Rectal smooth muscle tissue (tissue), 1 donor: ENCODE measurements around the gene TBCD.

Experiments used
- H3K27ac ChIP-seq: one replicate; pipeline ENCODE4 v1.7.0; 2013; ENCODE audit warnings: low read depth, low read length, inconsistent platforms
- H3K27me3 ChIP-seq: one replicate; pipeline ENCODE4 v1.7.0; 2013; ENCODE audit warnings: low read length; ENCODE audit not compliant: control insufficient read depth, insufficient read depth
- H3K36me3 ChIP-seq: one replicate; pipeline ENCODE4 v1.7.0; 2013; ENCODE audit warnings: low read length; ENCODE audit not compliant: control insufficient read depth, insufficient read depth
- H3K4me1 ChIP-seq: one replicate; pipeline ENCODE4 v1.7.0; 2013; ENCODE audit warnings: low read length; ENCODE audit not compliant: control insufficient read depth, insufficient read depth
- H3K4me3 ChIP-seq: one replicate; pipeline ENCODE4 v1.7.0; 2013; ENCODE audit warnings: low read length
- H3K9ac ChIP-seq: one replicate; pipeline ENCODE4 v1.7.0; 2013; ENCODE audit warnings: low read length

TBCD gene

GRCh38 chr17:82893779-82894178, 141.9 kb downstream of the TBCD start:
- Histone ChIP-seq H3K27me3 (no peaks in the 10 kb centered on the region), H3K4me1 (no peaks in the 10 kb centered on the region), H3K4me3 (no peak overlapping the region), H3K36me3 (no peaks in the 10 kb centered on the region), H3K27ac (no peak overlapping the region), H3K9ac (no peak overlapping the region)

DNA sequence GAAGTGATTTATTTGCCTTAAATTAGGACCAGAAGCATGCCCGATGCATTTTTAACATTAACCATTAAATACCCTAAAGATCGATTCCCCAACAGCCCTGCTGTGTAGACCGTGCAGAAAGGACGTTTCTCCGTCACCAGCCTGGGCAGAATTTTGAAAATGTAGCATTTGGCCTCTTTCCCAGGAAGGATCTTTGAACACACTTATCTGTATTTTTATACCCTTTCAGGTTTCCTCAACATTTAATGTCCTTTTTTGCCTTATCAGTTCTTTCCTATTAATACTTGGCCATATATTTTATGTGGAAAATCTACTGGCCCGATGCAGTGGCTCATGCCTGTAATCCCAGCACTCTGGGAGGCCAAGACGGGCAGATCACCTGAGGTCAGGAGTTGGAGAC, 142.5 kb downstream of the TBCD start:
- Histone ChIP-seq H3K27ac (no peak overlapping the region), H3K4me1 (no peaks in the 10 kb centered on the region), H3K27me3 (no peaks in the 10 kb centered on the region), H3K4me3 (peak overlapping the region; percentile 6), H3K9ac (no peak overlapping the region), H3K36me3 (peaks cover 4% of the 10 kb centered on the region)

- H3K27me3 ChIP-seq = no peaks in the 10 kb centered on the region
- no peak overlapping the region for H3K4me3 ChIP-seq
- no peaks in the 10 kb centered on the region for H3K4me1 ChIP-seq
- H3K36me3 ChIP-seq = peaks cover 4% of the 10 kb centered on the region
- no peak overlapping the region for H3K9ac ChIP-seq
- no peak overlapping the region for H3K27ac ChIP-seq
Observed at GRCh38 chr17:82895087-82895486, 143.2 kb downstream of the TBCD start.

GRCh38 chr17:82896071-82897000, 144.5 kb downstream of the TBCD start:
- Histone ChIP-seq H3K9ac (no peak overlapping the region), H3K27me3 (no peaks in the 10 kb centered on the region), H3K36me3 (peaks cover 4% of the 10 kb centered on the region), H3K27ac (no peak overlapping the region), H3K4me1 (no peaks in the 10 kb centered on the region), H3K4me3 (no peak overlapping the region)

DNA sequence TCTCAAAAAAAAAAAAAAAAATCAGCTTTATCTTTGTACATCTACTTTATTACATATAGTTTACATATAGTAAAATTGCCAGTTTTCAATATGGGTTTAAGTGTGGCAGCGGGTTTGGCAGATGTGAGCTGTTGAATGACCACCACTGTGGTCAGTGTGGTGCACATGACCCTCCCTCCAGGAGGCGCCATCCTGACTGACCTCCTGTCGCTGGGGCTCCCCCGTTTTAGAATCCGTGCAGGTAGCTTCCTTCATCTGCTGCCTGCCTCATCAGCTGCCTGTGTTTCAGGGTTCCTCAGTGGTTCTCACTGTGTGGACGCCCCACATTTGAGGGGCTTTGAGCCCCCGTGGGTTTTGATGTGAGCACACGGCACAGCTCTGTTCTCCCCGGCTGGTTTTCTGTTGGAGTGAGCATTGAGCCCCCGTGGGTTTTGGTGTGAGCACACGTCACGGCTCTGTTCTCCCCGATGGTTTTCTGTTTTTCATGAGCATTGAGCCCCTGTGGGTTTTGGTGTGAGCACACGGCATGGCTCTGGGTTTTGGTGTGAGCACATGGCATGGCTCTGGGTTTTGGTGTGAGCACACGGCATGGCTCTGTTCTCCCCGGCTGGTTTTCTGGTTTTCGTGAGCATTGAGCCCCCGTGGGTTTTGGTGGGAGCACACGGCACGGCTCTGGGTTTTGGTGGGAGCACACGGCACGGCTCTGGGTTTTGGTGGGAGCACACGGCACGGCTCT, 145.8 kb downstream of the TBCD start:
- Histone ChIP-seq H3K27me3 (no peaks in the 10 kb centered on the region), H3K36me3 (peaks cover 4% of the 10 kb centered on the region)

DNA sequence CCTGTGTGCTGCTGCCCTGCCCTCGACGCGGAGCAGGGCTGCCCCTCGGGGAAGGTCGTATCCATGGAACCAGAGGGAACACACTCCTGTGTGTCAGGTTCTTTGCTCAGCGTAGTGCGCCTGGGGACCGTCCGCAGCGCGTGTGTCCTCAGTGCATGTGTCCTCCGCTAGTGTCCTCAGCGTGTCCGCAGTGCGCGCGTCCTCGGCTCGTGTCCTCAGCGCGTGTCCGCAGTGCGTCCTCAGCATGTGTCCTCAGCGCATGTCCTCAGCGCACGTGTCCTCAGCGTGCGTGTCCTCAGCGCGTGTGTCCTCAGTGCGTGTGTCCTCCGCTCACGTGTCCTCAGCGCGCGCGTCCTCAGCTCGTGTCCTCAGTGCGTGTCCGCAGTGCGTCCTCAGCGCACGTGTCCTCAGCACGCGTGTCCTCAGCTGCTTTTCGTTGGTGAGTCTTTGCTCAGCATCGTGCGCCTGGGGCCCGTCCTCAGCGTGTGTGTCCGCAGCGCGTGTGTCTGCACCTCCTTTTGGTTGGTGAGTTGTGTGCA, 147.2 kb downstream of the TBCD start:
- Histone ChIP-seq H3K4me3 (no peak overlapping the region), H3K36me3 (peaks cover 7% of the 10 kb centered on the region), H3K27me3 (no peaks in the 10 kb centered on the region), H3K9ac (no peak overlapping the region), H3K27ac (no peak overlapping the region), H3K4me1 (no peaks in the 10 kb centered on the region)

More for the DNA sequence above, 145.8 kb downstream of the TBCD start:
- H3K4me3 ChIP-seq = no peak overlapping the region
- no peaks in the 10 kb centered on the region for H3K4me1 ChIP-seq
- no peak overlapping the region for H3K27ac ChIP-seq
- no peak overlapping the region for H3K9ac ChIP-seq

- no peak overlapping the region for H3K4me3 ChIP-seq
- no peak overlapping the region for H3K27ac ChIP-seq
- H3K36me3 ChIP-seq = peaks cover 7% of the 10 kb centered on the region
- no peaks in the 10 kb centered on the region for H3K27me3 ChIP-seq
- no peak overlapping the region for H3K9ac ChIP-seq
- no peaks in the 10 kb centered on the region for H3K4me1 ChIP-seq
Observed at GRCh38 chr17:82899941-82900340, 148.1 kb downstream of the TBCD start.

GRCh38 chr17:82900741-82901140, 148.9 kb downstream of the TBCD start:
- no peak overlapping the region for H3K27ac ChIP-seq
- H3K9ac ChIP-seq = no peak overlapping the region
- peaks cover 7% of the 10 kb centered on the region for H3K36me3 ChIP-seq
- H3K4me1 ChIP-seq = no peaks in the 10 kb centered on the region
- no peaks in the 10 kb centered on the region for H3K27me3 ChIP-seq
- H3K4me3 ChIP-seq = no peak overlapping the region

DNA sequence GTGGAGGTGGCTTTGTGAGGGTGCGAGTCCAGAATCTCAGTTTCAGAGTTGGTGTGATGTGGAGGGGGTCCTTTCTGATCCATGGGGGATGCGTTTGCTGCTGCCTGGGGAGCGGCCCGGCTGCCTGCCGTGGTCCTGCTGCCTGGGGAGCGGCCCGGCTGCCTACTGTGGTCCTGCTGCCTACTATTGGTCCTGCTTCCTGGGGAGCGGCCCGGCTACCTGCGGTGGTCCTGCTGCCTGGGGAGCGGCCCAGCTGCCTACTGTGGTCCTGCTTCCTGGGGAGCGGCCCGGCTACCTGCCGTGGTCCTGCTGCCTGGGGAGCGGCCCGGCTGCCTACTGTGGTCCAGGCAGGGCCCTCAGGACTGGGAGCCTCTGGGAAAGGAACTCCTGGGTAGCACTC, 149.5 kb downstream of the TBCD start:
- H3K27me3 ChIP-seq = no peaks in the 10 kb centered on the region
- H3K9ac ChIP-seq = no peak overlapping the region
- H3K27ac ChIP-seq = no peak overlapping the region
- H3K36me3 ChIP-seq = peaks cover 7% of the 10 kb centered on the region
- H3K4me1 ChIP-seq = no peaks in the 10 kb centered on the region
- H3K4me3 ChIP-seq = no peak overlapping the region

- Histone ChIP-seq H3K9ac (no peak overlapping the region), H3K4me3 (no peak overlapping the region), H3K36me3 (peaks cover 7% of the 10 kb centered on the region), H3K27ac (no peak overlapping the region), H3K27me3 (no peaks in the 10 kb centered on the region), H3K4me1 (no peaks in the 10 kb centered on the region)
Observed at GRCh38 chr17:82901856-82902255, 150.0 kb downstream of the TBCD start.

DNA sequence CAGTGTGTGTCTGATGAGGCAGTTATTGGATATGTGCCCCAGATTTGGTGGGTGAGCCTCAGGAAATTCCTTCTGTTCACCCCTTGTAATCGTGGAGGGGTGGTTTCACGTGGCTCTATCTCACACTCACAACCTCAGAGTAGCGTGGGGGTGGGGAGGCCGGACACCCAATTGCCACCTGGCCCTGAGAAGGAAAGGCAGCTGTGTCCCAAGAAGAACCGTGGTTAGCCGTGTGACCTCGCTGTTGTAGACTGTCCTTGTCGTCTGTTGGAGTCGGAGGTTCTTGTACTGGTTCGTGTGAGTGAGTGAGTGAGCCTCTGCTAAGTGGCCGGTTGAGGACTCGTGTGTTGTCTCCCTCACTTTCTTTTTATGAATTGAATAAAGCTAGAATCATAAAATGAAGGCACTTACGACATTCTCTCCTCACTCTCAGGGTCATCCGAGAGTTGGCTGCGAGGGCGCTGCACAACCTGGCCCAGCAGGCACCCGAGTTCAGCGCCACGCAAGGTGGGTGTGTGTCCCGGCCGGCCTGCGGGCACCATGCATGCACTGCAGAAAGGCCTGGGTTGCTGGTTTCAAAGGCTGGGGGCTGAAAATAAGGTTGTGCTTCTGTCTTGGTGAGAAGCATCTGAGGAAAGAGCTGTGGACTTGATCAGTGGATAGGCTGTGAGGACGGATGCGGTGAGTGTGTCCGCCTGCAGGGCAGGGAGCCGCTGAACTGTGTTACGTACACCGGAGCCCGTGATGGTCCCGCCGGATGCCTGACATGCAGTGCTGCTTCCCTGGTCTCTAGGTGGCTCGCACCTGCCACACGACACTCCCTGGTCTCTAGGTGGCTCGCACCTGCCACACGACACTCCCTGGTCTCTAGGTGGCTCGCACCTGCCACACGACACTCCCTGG, 151.4 kb downstream of the TBCD start:
- Histone ChIP-seq H3K27ac (no peak overlapping the region), H3K9ac (no peak overlapping the region), H3K4me3 (no peak overlapping the region), H3K4me1 (no peaks in the 10 kb centered on the region), H3K36me3 (peaks cover 15% of the 10 kb centered on the region), H3K27me3 (no peaks in the 10 kb centered on the region)

GRCh38 chr17:82905130-82905529, 153.3 kb downstream of the TBCD start:
- Histone ChIP-seq H3K27me3 (no peaks in the 10 kb centered on the region), H3K4me3 (no peak overlapping the region), H3K9ac (no peak overlapping the region), H3K27ac (no peak overlapping the region), H3K36me3 (peaks cover 11% of the 10 kb centered on the region), H3K4me1 (no peaks in the 10 kb centered on the region)
